HT-29 (cell line): ENCODE results near the gene USP24. TPM values are rescaled to one million over a fixed set of nuclear protein-coding genes. Genes with fewer than 3 reads are reported as not detected.
"Not testable (repeated sequence)": the region's sequence is repeated elsewhere in the genome, so short reads cannot be mapped to it uniquely, and the experiment has no call there.

ENCODE experiments used
- DNase-seq: peaks from one replicate; pipeline ENCODE4 v3.0.0-alpha.2; 2015; ENCODE audit warnings: low spot score
- total RNA-seq: library from RNA; depleted of rRNA; stranded (reverse); fragments of >200 nt; shearing (Covaris generic); gene quantifications from 2 replicates; pipeline ENCODE4 v1.2.3, GENCODE V29; 2014

USP24 gene
- total RNA-seq, 1 experiment from 2014 or later: 28.4 TPM

GRCh38 chr1:55124470-55124869 lies 90.7 kb downstream of the USP24 start:
- no peak for DNase-seq

DNA sequence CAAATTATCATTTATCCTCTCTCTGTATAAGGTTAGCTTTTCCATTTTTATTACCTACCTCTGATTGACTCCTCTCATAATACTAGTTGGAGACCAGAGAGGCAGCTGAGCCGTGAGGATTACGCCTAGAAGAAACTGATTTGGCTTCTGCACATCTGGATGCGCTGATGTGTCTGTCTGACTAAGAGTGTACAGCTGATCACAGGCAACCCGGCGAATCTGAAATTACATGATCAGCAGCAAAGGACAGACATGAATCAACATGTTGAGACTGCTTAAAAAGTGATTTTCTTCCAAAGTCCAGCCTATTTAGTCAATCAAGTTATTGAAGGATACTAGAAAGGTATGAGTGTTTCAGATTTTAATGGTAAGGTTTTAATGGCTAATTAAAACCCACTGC lies 94.6 kb downstream of the USP24 start:
- no peak for DNase-seq

- no peak for DNase-seq
Measured at GRCh38 chr1:55118651-55119329, 96.4 kb downstream of the USP24 start.

DNA sequence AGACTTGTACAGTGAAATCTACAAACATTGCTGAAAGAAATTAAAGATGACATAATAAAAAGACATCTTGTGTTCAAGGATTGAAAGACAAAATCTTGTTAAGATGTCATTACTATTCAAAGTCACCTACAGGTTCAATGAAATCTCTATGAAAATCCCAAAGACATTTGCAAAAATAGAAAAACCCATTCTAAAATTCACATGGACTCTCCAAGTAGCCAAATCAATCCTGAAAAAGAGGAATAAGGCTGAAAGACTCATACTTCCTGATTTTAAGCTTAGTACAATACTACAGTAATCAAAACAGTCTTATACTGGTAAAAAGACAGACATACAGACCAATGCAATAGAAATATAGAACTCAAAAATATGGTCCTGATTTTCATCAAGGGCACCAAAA lies 97.2 kb downstream of the USP24 start:
- no peak for DNase-seq

- not testable (repeated sequence) for DNase-seq
Measured at GRCh38 chr1:55109005-55109404, 106.2 kb downstream of the USP24 start.

DNA sequence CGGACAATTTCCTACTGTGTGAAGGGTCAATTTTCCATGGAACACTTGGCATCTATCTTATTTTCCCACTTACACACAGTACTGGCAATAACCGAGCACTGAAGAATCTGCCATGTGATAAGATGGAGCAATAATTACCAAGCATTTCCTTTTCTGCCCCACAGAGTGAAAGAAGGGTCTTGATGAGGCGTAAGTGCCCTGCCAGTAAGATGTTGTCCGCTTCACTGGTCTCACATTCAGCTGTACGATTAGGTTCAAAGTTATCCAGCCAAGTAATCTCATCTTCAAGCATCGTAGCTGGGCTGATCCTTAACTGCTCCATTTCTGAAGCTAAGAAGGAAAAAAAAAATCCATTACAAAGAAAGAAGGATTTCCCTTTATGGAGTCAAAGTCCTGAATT lies 108.1 kb downstream of the USP24 start:
- no peak for DNase-seq

DNA sequence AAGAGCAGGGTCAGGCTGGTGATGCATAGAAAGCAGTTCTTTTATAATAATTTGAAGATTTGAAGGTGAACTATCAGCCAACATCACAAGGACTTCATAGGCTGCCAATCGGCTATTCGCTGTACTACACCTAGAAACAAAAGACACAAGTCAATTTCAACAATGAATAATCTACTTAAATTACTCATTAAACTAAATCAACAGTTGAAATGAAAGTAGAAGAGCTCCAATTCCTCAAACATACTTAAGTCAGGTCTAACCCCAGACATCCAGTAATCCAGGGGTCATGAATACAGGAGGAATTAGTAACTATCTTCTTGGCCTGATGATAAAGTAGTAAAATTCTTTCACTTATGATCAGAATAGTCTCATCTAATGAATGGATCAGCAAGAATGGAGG lies 111.3 kb downstream of the USP24 start:
- no peak for DNase-seq

- DNase-seq: no peak
Measured at GRCh38 chr1:55095095-55095494, 120.1 kb downstream of the USP24 start.

DNA sequence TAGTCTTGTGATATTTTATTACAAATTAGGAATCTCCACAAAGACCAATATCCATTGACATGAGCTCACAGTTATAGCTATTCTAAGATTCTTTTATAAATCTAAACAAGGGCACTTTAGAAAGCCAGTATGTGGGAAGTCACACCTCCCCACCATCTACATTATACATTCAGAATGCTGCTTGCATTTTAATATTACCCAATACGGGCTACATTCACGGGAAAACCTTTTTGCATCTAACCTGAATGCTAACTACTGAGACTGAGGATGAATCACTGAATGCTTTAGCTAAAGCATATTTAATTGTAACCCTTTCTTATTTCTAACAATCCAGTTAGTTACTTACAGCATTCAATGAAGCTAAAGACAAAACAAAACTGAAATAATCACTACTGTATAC lies 122.7 kb downstream of the USP24 start:
- DNase-seq: no peak

- DNase-seq: no peak
Measured at GRCh38 chr1:55089683-55090082, 125.5 kb downstream of the USP24 start.

GRCh38 chr1:55088413-55088812 lies 126.8 kb downstream of the USP24 start:
- DNase-seq: no peak

DNA sequence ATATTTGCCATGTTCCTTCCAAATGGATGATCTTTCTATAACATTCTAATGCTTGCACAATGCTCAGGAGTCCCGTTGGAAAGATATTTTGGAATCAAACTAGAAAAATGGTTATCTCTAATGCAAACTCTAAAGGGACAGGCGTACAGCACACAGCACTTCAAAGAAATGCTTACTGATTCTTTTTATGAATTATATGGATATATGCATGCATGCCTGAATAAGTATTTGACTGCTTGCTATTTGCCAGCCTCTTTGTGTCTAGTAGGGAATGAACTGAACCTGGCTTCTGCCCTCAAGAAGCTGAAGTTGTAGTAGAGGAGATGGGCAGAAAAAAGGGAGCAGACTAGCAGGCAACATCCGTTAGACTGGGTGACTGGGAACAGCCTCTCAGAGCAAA lies 127.7 kb downstream of the USP24 start:
- DNase-seq: no peak

- DNase-seq: no peak
Measured at GRCh38 chr1:55084257-55084656, 130.9 kb downstream of the USP24 start.

DNA sequence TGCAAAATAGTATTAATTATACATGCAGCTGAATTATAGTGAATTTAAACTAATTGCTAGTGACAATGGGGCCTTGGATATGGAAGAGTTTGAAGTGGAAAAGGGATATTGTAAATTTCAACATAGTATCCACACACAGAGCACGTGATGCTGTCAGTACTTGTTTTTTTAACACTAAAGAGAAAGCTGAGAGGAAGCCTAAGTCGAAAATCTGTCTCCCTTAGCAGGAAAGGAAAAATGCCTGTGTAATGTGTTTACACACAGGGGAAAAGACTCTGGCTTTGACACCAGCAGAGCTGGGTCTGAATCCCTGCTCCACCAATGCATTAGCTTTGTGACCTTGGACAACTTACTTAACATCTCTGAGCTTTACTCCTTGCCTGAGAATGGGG lies 133.3 kb downstream of the USP24 start:
- no peak for DNase-seq

DNA sequence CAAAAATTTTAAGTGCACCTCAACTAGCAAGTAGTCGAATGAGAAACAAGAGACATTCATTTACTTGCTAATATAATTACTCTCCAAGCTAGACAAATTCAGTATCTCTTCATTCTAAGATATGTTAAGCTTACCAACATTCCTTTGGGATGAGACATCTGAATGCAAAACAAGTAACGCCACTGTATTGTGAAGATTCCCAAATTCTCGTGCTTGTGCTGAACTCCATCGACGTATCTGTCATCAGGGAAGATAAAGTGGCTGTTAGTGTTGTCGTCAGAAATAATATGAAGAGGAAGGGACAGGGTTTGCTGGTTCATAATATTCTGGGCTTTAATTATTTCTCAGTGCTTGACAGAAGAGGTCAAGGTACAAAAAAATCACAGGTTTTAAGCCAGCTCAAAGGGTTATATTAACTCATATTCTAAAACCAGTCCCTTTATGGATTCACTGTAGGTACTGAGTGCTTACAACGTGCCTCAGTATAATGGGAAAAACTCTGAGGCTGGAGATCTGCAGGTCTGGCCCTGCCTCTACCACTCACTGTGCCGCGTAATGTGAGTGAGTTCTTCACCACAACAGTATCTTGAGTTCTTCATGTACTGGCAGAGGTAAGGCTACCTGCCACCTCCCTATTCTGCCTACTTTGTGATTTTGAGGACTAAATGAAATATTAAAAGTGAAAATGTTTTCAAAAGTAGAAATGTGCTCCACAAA lies 133.8 kb downstream of the USP24 start:
- no peak for DNase-seq

GRCh38 chr1:55079651-55080050 lies 135.5 kb downstream of the USP24 start:
- no peak for DNase-seq

DNA sequence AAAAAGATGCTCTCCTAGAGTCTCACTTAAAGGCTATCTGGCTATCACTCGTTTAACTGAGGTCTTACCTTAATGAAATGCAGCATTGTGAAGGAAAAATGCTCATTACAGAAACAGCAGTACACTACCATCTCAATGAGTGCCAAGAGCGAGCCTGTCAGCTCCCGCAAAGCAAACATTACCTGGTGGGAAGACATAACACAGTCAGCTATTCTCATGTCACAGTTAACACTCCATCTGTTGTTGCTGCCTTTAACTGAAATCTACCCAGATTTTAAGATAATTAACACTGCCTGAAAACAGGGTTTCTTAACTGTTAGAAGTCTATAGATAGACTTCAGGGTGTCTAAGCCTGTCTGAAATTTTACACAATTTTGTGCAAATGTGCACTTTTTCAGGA lies 136.7 kb downstream of the USP24 start:
- no peak for DNase-seq

- no peak for DNase-seq
Measured at GRCh38 chr1:55076356-55076755, 138.8 kb downstream of the USP24 start.

DNA sequence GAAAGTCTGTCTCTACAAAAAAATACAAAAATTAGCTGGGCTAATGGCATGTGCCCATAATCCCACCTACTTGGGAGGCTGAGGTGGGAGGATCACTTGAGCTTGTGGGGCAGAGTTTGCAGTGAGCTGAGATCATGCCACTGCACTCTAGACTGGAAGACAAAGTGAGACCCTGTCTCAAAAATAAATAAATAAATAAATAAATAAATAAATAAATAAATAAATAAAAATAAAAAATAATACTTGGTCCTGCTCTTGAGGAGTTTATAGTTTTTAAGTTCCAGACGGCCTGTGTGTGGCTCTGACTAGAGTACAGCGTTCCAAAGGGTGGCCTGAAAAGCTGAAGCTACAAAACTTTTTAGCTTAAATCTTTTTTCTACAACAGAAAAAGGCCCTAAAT lies 140.7 kb downstream of the USP24 start:
- no peak for DNase-seq

DNA sequence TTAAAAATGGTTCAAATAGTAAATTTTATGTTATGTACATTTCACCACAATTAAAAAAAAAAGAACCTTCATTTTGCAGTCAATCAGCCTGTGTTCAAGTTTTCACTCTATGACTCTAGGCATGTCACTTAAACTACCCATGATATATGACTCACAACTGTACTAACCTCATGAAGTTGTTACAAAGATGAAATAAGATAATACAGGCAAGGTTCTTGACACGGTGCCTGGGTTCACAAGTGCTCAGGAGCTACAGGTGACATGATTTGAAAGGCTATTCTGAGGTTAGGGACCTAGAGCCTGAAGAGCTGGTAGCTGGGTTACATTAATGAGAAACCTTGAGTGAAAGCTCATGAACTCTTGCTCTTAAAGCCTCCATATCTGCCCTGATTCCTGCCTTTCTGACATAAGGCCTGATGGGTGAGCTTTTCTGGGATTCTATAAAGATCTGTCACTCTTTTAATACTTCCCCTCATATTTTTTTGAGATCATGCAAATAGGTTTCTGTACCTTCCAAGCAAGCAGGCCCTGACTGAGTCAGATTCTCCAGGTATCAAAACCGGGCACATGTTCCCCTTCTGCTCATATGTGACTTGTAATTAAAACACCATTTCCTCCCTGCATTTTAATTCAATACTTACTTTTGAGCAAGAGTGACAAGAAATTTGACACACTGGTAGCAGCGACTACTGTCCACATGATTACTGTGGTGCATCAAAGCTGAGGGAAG lies 141.8 kb downstream of the USP24 start:
- no peak for DNase-seq

GRCh38 chr1:55071477-55071876 lies 143.7 kb downstream of the USP24 start:
- DNase-seq: peak; percentile 53

GRCh38 chr1:55070293-55071164 lies 144.6 kb downstream of the USP24 start:
- DNase-seq: no peak
